Measurements from ENCODE around the gene BMP10. TPM values are rescaled to one million over a fixed set of nuclear protein-coding genes. Genes with fewer than 3 reads are reported as not detected.

Gene BMP10
- total RNA-seq, 1 donor from 2014 or later: not detected

GRCh38 chr2:68857202-68857845 lies 13.9 kb downstream of the BMP10 start:
- Histone ChIP-seq H3K36me3 (no peaks in the 10 kb centered on the region), H3K27ac (no peak overlapping the region), H3K27me3 (no peaks in the 10 kb centered on the region), H3K4me1 (no peaks in the 10 kb centered on the region), H3K9me3 (no peaks in the 10 kb centered on the region), H3K4me3 (no peak overlapping the region)
- intact Hi-C loops (cut with DNase I): no loop called here
- DNase-seq (ENCODE audit: low spot score in 2 of 2): no peak
- TF ChIP-seq CTCF (IDR thresholded peaks at IDR 0.05): no peak

- Histone ChIP-seq H3K27me3 (no peaks in the 10 kb centered on the region), H3K4me3 (no peak overlapping the region), H3K36me3 (no peaks in the 10 kb centered on the region), H3K27ac (no peak overlapping the region), H3K4me1 (no peaks in the 10 kb centered on the region), H3K9me3 (no peaks in the 10 kb centered on the region)
- DNase-seq (ENCODE audit: low spot score in 2 of 2): no peak
- TF ChIP-seq CTCF (IDR thresholded peaks at IDR 0.05): no peak
- intact Hi-C loops (cut with DNase I): no loop called here
Measured at GRCh38 chr2:68855550-68855949, 15.6 kb downstream of the BMP10 start.

GRCh38 chr2:68854476-68854875 lies 16.7 kb downstream of the BMP10 start:
- Histone ChIP-seq H3K4me1 (no peaks in the 10 kb centered on the region), H3K27me3 (no peaks in the 10 kb centered on the region)
- intact Hi-C loops (cut with DNase I): no loop called here

DNA sequence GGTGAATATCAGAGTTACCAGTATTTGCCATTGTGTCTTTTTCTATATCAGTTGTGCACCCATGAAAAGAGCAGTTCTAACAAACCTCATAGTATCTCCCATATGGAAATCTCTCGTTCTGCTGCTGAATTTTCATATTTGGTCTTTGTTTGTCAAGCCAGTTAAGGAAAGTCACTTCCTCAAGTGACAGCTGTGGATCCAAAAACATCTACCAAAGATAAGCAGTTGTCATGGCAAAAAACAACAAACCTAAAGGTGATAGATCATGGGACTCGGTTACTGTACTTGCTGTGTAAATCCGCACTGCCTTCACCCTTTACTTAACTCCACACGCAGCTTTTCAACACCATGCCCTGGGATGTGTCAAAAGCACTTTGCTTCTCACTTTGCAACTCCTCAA lies 17.3 kb downstream of the BMP10 start:
- TF ChIP-seq CTCF (IDR thresholded peaks at IDR 0.05): no peak
- intact Hi-C loops (cut with DNase I): no loop called here
- no peaks in the 10 kb centered on the region for H3K27me3 ChIP-seq
- no peaks in the 10 kb centered on the region for H3K4me1 ChIP-seq
- H3K4me3 ChIP-seq: no peak overlapping the region
- H3K9me3 ChIP-seq: no peaks in the 10 kb centered on the region
- H3K27ac ChIP-seq: no peak overlapping the region
- H3K36me3 ChIP-seq: no peaks in the 10 kb centered on the region
- DNase-seq (ENCODE audit: low spot score in 2 of 2): no peak

More at GRCh38 chr2:68854476-68854875, 16.7 kb downstream of the BMP10 start:
- Histone ChIP-seq H3K27ac (no peak overlapping the region), H3K9me3 (no peaks in the 10 kb centered on the region), H3K36me3 (no peaks in the 10 kb centered on the region), H3K4me3 (no peak overlapping the region)
- no peak for TF ChIP-seq CTCF (IDR thresholded peaks at IDR 0.05)
- DNase-seq (ENCODE audit: low spot score in 2 of 2): no peak

- Histone ChIP-seq H3K36me3 (no peaks in the 10 kb centered on the region), H3K27me3 (no peaks in the 10 kb centered on the region), H3K4me1 (no peaks in the 10 kb centered on the region), H3K27ac (no peak overlapping the region), H3K9me3 (no peaks in the 10 kb centered on the region), H3K4me3 (no peak overlapping the region)
- intact Hi-C loops (cut with DNase I): no loop called here
- DNase-seq (ENCODE audit: low spot score in 2 of 2): no peak
- TF ChIP-seq CTCF (IDR thresholded peaks at IDR 0.05): no peak
Measured at GRCh38 chr2:68853035-68853434, 18.2 kb downstream of the BMP10 start.

- no peaks in the 10 kb centered on the region for H3K27me3 ChIP-seq
- DNase-seq (ENCODE audit: low spot score in 2 of 2): no peak
- no peak overlapping the region for H3K27ac ChIP-seq
- H3K9me3 ChIP-seq: no peaks in the 10 kb centered on the region
- no peaks in the 10 kb centered on the region for H3K4me1 ChIP-seq
- TF ChIP-seq CTCF (IDR thresholded peaks at IDR 0.05): no peak
- no peak overlapping the region for H3K4me3 ChIP-seq
- intact Hi-C loops (cut with DNase I): no loop called here
- H3K36me3 ChIP-seq: no peaks in the 10 kb centered on the region
Measured at GRCh38 chr2:68850524-68850923, 20.7 kb downstream of the BMP10 start.
